Loucy (cell line): ENCODE data around the gene PAAF1.

ENCODE experiments used
- H2AFZ ChIP-seq: fragments of 200-600 bp; sonication (generic); 2 replicates; pipeline ENCODE4 v1.6.0; 2016; ENCODE audit warnings: antibody characterized with exemption, mild to moderate bottlenecking, low read length, moderate library complexity
- H3F3A ChIP-seq: fragments of 200-600 bp; 2 replicates; pipeline ENCODE4 v1.6.0; 2016; ENCODE audit warnings: antibody characterized with exemption, low read depth, mild to moderate bottlenecking
- H3K27me3 ChIP-seq: fragments of 200-600 bp; sonication (generic); 2 replicates; pipeline ENCODE4 v1.6.1; 2014; ENCODE audit warnings: low read length, mild to moderate bottlenecking; ENCODE audit not compliant: insufficient read depth, poor library complexity, severe bottlenecking
- H3K36me3 ChIP-seq: fragments of 200-600 bp; sonication (generic); 2 replicates; pipeline ENCODE4 v1.6.1; 2016; ENCODE audit warnings: low read length; ENCODE audit not compliant: insufficient read depth
- H3K4me1 ChIP-seq: fragments of 200-600 bp; sonication (generic); 2 replicates; pipeline ENCODE4 v1.5.1; 2014; ENCODE audit warnings: low read length, mild to moderate bottlenecking; ENCODE audit not compliant: insufficient read depth, poor library complexity, severe bottlenecking
- H3K4me2 ChIP-seq: fragments of 200-600 bp; sonication (generic); 2 replicates; pipeline ENCODE4 v1.6.0; 2014; ENCODE audit warnings: antibody characterized with exemption, low read length, low read depth, mild to moderate bottlenecking; ENCODE audit not compliant: poor library complexity, severe bottlenecking
- H3K4me3 ChIP-seq: fragments of 200-600 bp; sonication (generic); 2 replicates; pipeline ENCODE4 v1.5.1; 2014; ENCODE audit warnings: low read length, mild to moderate bottlenecking, mixed read lengths; ENCODE audit not compliant: poor library complexity, severe bottlenecking
- H3K79me2 ChIP-seq: fragments of 200-600 bp; sonication (generic); 2 replicates; pipeline ENCODE4 v1.6.1; 2014; ENCODE audit warnings: low read length; ENCODE audit not compliant: insufficient read depth
- H3K9ac ChIP-seq: fragments of 200-600 bp; sonication (generic); 2 replicates; pipeline ENCODE4 v1.6.0; 2014; ENCODE audit warnings: mild to moderate bottlenecking, low read depth, low read length, moderate library complexity; ENCODE audit not compliant: poor library complexity, severe bottlenecking
- H3K9me2 ChIP-seq: fragments of 200-600 bp; sonication (generic); replicated peaks from 2 replicates; pipeline ENCODE4 v1.6.1; 2016; ENCODE audit warnings: low read depth, low read length, mixed read lengths
- H3K9me3 ChIP-seq: fragments of 200-600 bp; sonication (generic); 2 replicates; pipeline ENCODE4 v1.6.1; 2014; ENCODE audit warnings: mild to moderate bottlenecking, antibody characterized with exemption, low read length, low read depth; ENCODE audit not compliant: insufficient read depth
- H4K20me1 ChIP-seq: fragments of 200-600 bp; sonication (generic); 2 replicates; pipeline ENCODE4 v1.6.0; 2014; ENCODE audit warnings: antibody characterized with exemption, low read length, mild to moderate bottlenecking; ENCODE audit not compliant: insufficient read depth, poor library complexity, severe bottlenecking
- CTCF ChIP-seq: fragments of 200-600 bp; sonication (generic); conservative IDR thresholded peaks from 2 replicates; pipeline ENCODE4 v1.5.1; 2014; ENCODE audit warnings: mild to moderate bottlenecking, antibody characterized with exemption, low read length
- EZH2phosphoT487 ChIP-seq: fragments of 200-600 bp; IDR thresholded peaks from 2 replicates; pipeline ENCODE4 v1.6.1; 2018; ENCODE audit warnings: antibody characterized with exemption, mild to moderate bottlenecking, moderate library complexity, borderline replicate concordance

Gene PAAF1

DNA sequence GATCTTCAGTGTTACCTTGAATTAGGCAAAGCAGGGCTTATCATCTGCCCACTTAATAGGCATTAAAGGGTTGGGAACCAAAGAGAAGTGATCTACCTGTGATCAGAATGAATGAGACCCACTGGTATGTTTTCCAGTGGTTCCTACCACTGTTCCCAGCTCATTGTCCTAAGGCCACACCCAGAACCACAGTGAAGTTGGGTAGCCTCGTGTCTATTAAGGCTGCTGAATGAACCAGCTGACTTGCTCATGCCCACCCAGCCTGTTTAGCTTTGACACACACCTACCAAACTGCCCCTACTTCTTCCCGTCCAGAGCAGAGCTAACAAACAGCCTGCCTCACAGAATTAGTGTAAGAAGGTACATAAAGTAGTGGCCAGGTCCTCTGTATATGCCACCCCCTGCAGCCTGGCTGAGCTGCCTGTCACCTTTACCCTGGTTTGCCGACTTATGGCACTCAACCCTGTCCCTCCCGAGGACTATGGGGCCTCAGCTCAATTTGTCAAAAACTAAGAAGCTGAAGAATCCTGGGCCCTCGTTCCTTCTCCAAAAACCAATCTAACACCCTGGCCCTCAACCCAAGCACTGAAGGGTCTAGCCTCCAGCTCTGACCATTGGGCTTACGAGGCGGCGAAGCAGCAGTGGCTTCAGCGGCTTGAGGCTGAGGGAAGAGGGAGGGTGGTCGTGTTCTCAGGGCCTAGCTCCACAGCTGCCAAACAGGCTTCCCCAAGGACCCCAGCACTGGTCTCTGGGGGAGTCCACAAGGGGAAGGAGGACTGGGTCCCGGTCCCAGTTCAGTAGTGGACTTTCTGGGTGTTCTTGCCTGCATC is 96.0 kb downstream of the PAAF1 start:
- 0 out of 2 replicates have a peak, but pooled peaks cover 9% of the 10 kb centered on the region for H3F3A ChIP-seq
- H3K9ac ChIP-seq: no peak overlapping the region
- no peaks in the 10 kb centered on the region for H3K9me2 ChIP-seq
- no peaks in the 10 kb centered on the region for H3K9me3 ChIP-seq
- H3K79me2 ChIP-seq: peaks cover 17% of the 10 kb centered on the region
- no peak overlapping the region for H3K4me3 ChIP-seq
- H3K4me2 ChIP-seq: no peak overlapping the region
- H3K36me3 ChIP-seq: peaks cover 34% of the 10 kb centered on the region; the same call in 1 of the 2 replicates
- no peaks in the 10 kb centered on the region for H3K27me3 ChIP-seq
- H3K4me1 ChIP-seq: peaks cover 35% of the 10 kb centered on the region
- H4K20me1 ChIP-seq: peaks cover 28% of the 10 kb centered on the region
- no peak overlapping the region for H2AFZ ChIP-seq
- TF ChIP-seq CTCF (no peak), EZH2phosphoT487 (no peak)

- Histone ChIP-seq H3K9me3 (no peaks in the 10 kb centered on the region), H3K9ac (no peak overlapping the region), H3K4me3 (no peak overlapping the region), H2AFZ (no peak overlapping the region), H4K20me1 (peaks cover 48% of the 10 kb centered on the region), H3K79me2 (peaks cover 37% of the 10 kb centered on the region), H3K9me2 (no peaks in the 10 kb centered on the region), H3K4me2 (peak overlapping the region; percentile 33), H3K27me3 (no peaks in the 10 kb centered on the region), H3K36me3 (peaks cover 47% of the 10 kb centered on the region; the same call in 1 of the 2 replicates), H3K4me1 (peaks cover 45% of the 10 kb centered on the region), H3F3A (0 out of 2 replicates have a peak, but pooled peaks cover 9% of the 10 kb centered on the region)
- TF ChIP-seq CTCF (no peak), EZH2phosphoT487 (no peak)
Observed at GRCh38 chr11:73974604-73975478, 98.0 kb downstream of the PAAF1 start.

DNA sequence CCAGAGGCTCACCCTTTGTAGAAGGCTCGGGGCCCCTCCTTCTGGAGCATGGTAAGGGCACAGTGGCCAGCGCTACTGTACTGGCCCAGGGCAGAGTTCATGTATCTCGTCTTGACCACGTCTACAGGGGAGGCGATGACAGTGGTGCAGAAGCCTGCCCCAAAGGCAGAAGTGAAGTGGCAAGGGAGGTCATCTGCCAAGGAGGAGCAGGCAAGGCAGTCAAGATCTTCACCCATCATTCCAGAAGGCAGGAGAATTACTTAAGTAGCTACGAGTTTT is 98.6 kb downstream of the PAAF1 start:
- Histone ChIP-seq H3K4me1 (peaks cover 43% of the 10 kb centered on the region), H3K4me3 (no peak overlapping the region), H3K9ac (no peak overlapping the region)

More for the DNA sequence above, 98.6 kb downstream of the PAAF1 start:
- Histone ChIP-seq H3K9me3 (no peaks in the 10 kb centered on the region), H3K27me3 (no peaks in the 10 kb centered on the region), H3K36me3 (peaks cover 47% of the 10 kb centered on the region; the same call in 1 of the 2 replicates), H3K9me2 (no peaks in the 10 kb centered on the region), H2AFZ (no peak overlapping the region), H3K4me2 (peak overlapping the region; percentile 14), H3K79me2 (peaks cover 43% of the 10 kb centered on the region), H3F3A (peaks cover 10% of the 10 kb centered on the region; the same call in 1 of the 2 replicates), H4K20me1 (peaks cover 51% of the 10 kb centered on the region)
- TF ChIP-seq EZH2phosphoT487 (no peak), CTCF (no peak)
